Uterus (tissue), 2 donors: ENCODE measurements around the gene SCYGR1.

Experiments
- POLR2A ChIP-seq, 2 donors: fragments of 450-650 bp; IDR thresholded peaks; one replicate each; pipeline ENCODE4 v1.6.1; 2016; ENCODE audit warnings: antibody characterized with exemption in 2 of 2, mild to moderate bottlenecking in 1 of 2, moderate library complexity in 1 of 2
- TF ChIP-seq, protein P1 (sequence below), 4 experiments: fragments of 200-600 bp in 2 of 4; fragments of 450-650 bp in 2 of 4; sonication (generic) in 2 of 4; IDR thresholded peaks; one replicate each; pipeline ENCODE4 v1.5.1; 2016 to 2019; ENCODE audit warnings: antibody characterized with exemption in 4 of 4, mild to moderate bottlenecking in 2 of 4, moderate library complexity in 1 of 4

DNA sequence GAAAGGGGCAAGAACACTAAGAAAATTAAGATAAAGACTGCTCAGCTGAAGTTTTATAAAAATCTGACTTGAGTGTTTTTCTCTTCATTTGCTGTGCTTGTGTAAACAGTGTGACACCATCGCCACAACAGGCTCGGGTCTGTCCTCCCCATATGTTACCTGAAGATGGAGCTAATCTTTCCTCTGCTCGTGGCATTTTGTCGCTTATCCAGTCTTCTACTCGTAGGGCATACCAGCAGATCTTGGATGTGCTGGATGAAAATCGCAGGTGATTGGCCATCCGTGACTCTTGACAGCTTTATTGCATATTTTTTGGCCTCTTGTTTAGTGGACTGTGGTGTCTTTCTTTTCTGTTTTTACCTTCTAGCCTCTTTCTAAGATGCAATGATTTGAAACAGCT lies 40.6 kb downstream of the SCYGR1 start:
- TF ChIP-seq, protein P1, sequence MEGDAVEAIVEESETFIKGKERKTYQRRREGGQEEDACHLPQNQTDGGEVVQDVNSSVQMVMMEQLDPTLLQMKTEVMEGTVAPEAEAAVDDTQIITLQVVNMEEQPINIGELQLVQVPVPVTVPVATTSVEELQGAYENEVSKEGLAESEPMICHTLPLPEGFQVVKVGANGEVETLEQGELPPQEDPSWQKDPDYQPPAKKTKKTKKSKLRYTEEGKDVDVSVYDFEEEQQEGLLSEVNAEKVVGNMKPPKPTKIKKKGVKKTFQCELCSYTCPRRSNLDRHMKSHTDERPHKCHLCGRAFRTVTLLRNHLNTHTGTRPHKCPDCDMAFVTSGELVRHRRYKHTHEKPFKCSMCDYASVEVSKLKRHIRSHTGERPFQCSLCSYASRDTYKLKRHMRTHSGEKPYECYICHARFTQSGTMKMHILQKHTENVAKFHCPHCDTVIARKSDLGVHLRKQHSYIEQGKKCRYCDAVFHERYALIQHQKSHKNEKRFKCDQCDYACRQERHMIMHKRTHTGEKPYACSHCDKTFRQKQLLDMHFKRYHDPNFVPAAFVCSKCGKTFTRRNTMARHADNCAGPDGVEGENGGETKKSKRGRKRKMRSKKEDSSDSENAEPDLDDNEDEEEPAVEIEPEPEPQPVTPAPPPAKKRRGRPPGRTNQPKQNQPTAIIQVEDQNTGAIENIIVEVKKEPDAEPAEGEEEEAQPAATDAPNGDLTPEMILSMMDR (IDR thresholded peaks at IDR 0.05): no peak
- no peak for TF ChIP-seq POLR2A (IDR thresholded peaks at IDR 0.05)
